ENCODE measurements around the gene DNAH12.
"Not testable (repeated sequence)": the region's sequence is repeated elsewhere in the genome, so short reads cannot be mapped to it uniquely, and the experiment has no call there.

DNAH12 gene

GRCh38 chr3:57538465-57538864 is 5.7 kb downstream of the DNAH12 start:
- no peak for DNase-seq

DNA sequence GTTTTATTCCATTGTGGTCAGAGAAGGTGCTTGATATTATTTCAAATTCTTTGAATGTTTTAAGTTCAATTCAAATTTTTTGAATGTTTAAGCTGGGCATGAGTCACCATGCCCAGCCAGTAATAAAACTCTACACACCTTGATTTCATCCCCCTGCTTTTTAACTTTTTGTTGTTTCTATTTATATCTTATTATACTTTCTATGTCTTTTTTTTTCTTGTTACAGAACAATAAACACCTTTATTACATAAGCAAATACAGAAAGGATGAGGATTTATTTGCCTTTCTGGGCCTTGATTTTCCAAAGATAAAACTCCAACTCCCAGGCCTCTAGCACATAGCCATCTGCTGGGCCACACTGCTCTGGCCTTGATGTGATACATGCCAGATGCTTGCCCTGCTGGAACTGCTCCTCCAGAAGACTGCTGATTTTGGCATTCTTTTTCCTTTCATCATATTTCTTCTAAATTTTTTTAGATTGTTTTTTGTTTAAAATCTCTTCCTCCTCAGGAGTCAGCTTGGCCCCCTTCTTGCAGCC is 14.0 kb downstream of the DNAH12 start:
- no peak for DNase-seq

- DNase-seq = no peak
These were observed 25.7 kb downstream of the DNAH12 start for GRCh38 chr3:57518276-57518915.

GRCh38 chr3:57512166-57512565 is 32.0 kb downstream of the DNAH12 start:
- no peak for DNase-seq

DNA sequence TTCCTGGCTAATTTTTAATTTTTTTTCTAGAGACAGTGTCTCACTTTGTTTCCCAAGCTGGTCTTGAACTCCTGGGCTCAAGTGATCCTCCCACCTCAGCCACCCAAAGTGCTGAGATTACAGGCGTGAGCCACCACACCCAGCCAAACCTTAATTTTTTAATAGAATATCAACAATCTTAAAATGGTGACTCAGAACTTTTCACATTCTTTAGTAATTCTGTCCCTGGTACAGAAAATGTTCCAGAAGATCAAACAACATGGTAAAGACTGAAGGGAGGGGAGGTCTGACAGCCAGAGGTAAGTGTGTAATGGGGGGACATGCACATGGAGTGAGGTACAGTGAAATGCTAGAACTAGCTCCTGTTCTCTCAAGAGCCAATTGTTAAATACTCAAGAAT is 38.2 kb downstream of the DNAH12 start:
- DNase-seq = no peak

- no peak for DNase-seq
These were observed 43.6 kb downstream of the DNAH12 start for GRCh38 chr3:57500506-57500905.

- DNase-seq = no peak
These were observed 46.2 kb downstream of the DNAH12 start for GRCh38 chr3:57497904-57498303.

DNA sequence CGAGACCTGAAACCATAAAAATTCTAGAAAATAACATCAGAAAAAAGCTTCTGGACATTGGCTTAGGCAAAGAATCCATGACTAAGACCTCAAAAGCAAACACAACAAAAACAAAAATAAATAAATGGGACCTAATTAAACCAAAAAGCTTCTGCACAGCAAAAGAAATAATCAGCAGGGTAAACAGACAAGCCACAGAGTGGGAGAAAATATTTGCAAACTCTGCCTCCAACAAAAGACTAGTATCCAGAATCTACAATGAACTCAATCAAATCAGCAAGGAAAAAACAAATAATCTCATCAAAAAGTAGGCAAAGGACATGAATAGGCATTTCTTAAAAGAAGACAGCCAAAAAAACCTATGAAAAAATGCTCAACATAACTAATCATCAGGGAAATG is 59.6 kb downstream of the DNAH12 start:
- DNase-seq = no peak

- not testable (repeated sequence) for DNase-seq
These were observed 67.0 kb downstream of the DNAH12 start for GRCh38 chr3:57477193-57477592.

- no peak for DNase-seq
These were observed 79.3 kb downstream of the DNAH12 start for GRCh38 chr3:57464801-57465200.

DNA sequence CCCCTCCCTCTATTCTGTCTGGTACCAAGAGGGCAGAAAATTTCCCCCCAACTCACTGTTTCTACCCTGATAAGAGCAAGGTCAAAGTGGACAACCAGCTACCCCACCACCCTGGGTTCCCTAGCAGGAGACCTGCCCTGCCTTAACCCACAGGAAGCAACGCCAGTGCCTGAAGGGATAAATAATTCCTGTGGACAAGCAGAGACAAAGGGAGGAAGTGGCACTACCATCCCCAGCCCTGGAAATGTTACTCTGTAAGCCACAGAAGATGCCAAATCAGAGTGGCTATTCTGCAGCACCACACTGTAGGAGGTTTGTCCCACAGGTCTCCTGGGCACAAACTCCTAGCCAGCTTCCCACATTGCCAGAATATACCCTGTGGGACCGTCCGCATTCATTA is 80.1 kb downstream of the DNAH12 start:
- DNase-seq = no peak

DNA sequence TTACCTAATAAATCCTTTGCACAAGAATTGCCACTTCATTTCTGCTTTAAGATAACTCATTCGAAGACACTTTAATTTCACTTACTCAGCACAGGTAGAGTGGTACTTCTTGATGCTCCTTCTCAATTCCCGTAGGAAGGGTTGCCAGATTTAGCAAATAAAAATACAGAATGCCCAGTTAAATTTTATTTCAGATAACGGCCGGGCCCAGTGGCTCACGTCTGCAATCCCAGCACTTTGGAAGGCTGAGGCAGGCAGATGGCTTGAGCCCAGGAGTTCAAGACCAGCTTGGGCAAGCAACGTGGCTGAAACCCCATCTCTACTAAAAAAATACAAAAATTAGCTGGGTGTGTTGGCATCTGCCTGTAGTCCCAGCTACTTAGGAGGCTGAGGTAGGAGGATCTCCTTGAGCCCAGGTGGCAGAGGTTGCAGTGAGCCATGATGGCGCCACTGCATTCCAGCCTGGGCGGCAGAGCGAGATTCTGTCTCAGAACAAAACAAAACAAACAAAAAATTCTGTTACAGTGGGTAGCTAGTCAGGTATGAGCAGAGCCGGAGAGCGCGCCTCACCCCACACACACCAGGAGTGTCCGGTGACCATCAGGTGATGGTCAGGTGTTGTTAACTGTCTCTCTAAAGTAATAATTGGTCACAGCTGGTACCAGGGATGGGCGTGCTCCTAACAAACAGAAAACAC is 92.8 kb downstream of the DNAH12 start:
- DNase-seq = no peak

GRCh38 chr3:57449276-57449847 is 94.8 kb downstream of the DNAH12 start:
- DNase-seq = not testable (repeated sequence)

GRCh38 chr3:57448489-57448888 is 95.7 kb downstream of the DNAH12 start:
- DNase-seq = not testable (repeated sequence)

DNA sequence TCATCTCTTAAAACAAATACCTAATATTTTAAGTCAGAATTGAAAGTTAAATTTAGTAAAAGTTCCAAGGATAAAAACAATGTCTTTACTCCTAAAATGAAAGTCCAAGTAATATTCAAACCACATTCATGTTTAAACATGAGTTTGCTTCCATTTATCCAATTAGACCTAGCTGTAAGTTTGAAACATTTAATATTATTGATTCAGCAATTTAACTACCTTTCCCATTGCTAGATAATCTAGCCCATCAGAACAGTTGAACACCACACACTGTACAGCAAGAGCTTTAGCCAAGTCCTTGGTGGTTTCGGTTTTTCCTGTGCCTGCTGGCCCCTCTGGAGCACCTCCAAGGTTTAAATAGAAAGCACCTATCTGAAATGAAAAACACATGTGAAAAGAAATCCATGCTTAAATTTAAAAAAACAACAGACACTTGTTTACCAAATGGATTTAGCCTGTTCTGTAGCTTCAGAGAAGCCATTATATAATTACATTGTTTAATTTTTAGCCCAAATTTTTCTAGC is 97.8 kb downstream of the DNAH12 start:
- DNase-seq = no peak

DNA sequence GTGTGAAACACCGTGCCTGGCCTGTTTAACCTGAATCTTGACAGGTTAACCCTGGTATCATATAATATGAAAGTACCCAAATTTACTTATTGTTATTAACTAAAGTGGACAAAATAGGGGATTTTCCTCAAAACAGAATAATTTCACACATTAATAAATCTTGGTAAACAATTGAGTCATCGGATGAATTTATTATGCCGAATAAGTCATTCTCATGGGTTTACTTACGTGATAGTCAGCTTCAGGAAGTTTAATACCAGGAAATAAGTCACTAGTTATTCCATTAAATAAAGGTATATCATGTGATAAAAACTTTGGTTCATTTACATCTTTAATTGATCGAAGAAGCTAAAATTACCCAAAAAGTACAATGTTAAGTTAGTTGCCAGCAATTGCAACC is 99.7 kb downstream of the DNAH12 start:
- no peak for DNase-seq

GRCh38 chr3:57440144-57440543 is 104.0 kb downstream of the DNAH12 start:
- DNase-seq = not testable (repeated sequence)

DNA sequence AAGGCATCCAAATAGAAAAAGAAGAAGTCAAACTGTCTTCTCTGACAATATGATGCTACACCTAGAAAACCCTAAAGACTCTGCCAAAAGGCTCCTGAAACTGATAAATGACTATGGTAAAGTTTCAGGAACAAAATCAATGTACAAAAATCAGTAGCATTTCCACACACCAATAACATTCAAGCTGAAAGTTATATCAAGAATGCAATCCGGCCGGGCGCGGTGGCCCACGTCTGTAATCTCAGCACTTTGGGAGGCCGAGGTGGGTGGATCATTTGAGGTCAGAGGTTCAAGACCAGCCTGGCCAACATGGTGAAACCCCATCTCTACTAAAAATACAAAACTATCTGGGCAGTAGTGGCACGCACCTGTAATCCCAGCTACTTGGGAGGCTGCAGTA is 105.7 kb downstream of the DNAH12 start:
- peak; percentile 15 for DNase-seq

- no peak for DNase-seq
These were observed 107.9 kb downstream of the DNAH12 start for GRCh38 chr3:57436195-57436761.

GRCh38 chr3:57434041-57434440 is 110.1 kb downstream of the DNAH12 start:
- DNase-seq = no peak

DNA sequence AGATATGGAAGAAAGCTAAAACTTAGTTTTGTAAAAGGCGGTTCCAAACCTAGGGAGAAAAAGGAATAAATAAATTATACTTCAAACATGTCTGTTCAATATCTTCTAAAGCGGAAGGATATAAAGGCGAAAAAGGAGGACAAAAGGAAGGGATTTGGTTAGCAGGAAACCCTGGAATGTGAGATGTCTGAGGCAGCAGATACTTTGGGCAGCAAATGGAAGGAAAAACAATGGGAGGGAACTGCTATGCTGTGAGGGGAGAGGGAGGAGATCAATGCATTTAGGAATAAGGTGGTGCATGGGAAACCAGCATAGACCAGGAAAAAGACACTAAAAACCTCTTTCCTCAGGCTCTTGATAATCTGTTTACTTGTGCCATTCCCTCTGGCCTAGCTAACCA is 120.8 kb downstream of the DNAH12 start:
- DNase-seq = no peak

DNA sequence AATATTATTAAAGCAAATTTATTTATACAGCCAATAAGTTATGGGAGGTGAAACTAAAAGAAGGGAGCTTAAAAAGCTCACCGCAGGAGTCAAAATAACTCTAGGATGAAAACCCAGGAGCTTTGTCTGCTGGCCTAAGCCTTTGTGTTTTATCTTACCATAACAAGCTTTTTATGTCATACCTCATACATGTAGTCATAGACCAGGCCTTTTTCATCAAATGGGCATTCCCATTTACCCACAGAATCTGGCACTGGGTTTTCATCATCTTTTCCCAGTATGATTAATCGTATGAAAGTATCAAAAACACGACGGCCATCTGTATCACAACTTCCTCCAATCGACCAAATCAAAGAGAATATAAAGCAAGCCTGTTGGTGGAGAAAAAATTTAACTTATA is 122.8 kb downstream of the DNAH12 start:
- no peak for DNase-seq

GRCh38 chr3:57420001-57420400 is 124.1 kb downstream of the DNAH12 start:
- no peak for DNase-seq

DNA sequence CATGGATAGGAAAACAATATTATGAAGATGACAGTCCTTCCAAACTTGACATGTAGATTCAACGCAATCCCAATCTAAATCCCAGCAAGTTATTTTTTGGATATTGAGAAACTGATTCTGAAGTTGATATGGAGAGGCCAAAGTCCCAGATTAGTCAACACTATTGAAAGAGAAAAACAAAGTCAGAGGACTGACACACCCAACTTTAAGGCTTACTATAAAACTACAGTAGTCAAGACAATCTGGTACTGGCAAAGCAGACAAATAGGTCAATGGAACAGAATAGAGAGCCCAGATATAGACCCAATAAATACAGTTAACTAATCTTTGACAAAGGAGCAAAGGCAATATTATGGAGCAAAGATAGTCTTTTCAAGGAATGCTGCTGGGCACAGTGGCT is 132.4 kb downstream of the DNAH12 start:
- no peak for DNase-seq

Measured in activated CD4-positive, alpha-beta T cell treated with anti-CD3 and anti-CD28 coated beads for 48 hours (primary cell).